Kidney (tissue), 14 donors: Measurements from ENCODE around the gene TST. TPM values are rescaled to one million over a fixed set of nuclear protein-coding genes. Genes with fewer than 3 reads are reported as not detected.
A peak's percentile ranks its signal among the peaks of the same experiment; 100 is the strongest.

ENCODE experiments used
- DNase-seq, 5 donors: peaks; one replicate each; pipeline ENCODE4 v3.0.0-alpha.2; 2013 to 2020
- FAIRE-seq: peaks from 2 replicates; lab custom pipeline; 2012; peaks lifted over from hg19 to GRCh38; lab: Jason Lieb, UNC
- H3K27ac ChIP-seq, 2 donors: one replicate each; pipeline ENCODE4 v1.7.0; 2013; ENCODE audit warnings: low read depth in 2 of 2, low read length in 2 of 2, inconsistent platforms in 1 of 2
- H3K27me3 ChIP-seq: one replicate; pipeline ENCODE4 v1.7.1; 2013; ENCODE audit warnings: low read length, inconsistent platforms; ENCODE audit not compliant: control insufficient read depth, insufficient read depth
- H3K36me3 ChIP-seq, 3 donors: one replicate each; pipeline versions ENCODE4 v1.7.0 to v1.7.1; 2013; ENCODE audit warnings: low read length in 3 of 3, control low read depth in 1 of 3, inconsistent platforms in 1 of 3; ENCODE audit not compliant: insufficient read depth in 3 of 3, control insufficient read depth in 2 of 3
- H3K4me1 ChIP-seq, 3 donors: one replicate each; pipeline versions ENCODE4 v1.7.0 to v1.7.1; 2013; ENCODE audit warnings: low read length in 3 of 3, inconsistent platforms in 1 of 3, low read depth in 1 of 3; ENCODE audit not compliant: control insufficient read depth in 2 of 3, insufficient read depth in 2 of 3
- H3K4me3 ChIP-seq, 3 donors: one replicate each; pipeline versions ENCODE4 v1.7.0 to v1.8.1; 2013; ENCODE audit warnings: low read length in 3 of 3, control low read depth in 1 of 3, inconsistent platforms in 1 of 3
- H3K9ac ChIP-seq, 3 donors: one replicate each; pipeline versions ENCODE4 v1.7.0 to v1.7.1; 2013; ENCODE audit warnings: low read length in 3 of 3, control low read depth in 1 of 3, inconsistent platforms in 1 of 3
- H3K9me3 ChIP-seq, 3 donors: one replicate each; pipeline versions ENCODE4 v1.7.0 to v1.7.1; 2013; ENCODE audit warnings: low read length in 3 of 3, control low read depth in 1 of 3, inconsistent platforms in 1 of 3; ENCODE audit not compliant: control insufficient read depth in 2 of 3, insufficient read depth in 1 of 3
- CTCF ChIP-seq: IDR thresholded peaks from 3 replicates; pipeline ENCODE4 v1.5.1; 2012; ENCODE audit warnings: mild to moderate bottlenecking, moderate library complexity, borderline replicate concordance; ENCODE audit not compliant: insufficient read depth; ENCODE audit errors: extremely low read depth
- intact Hi-C: fragments of 100-400 bp; cut with DNase I; formaldehyde crosslinking; loops from one replicate; pipeline ENCODE4 v1.11.1; 2022
- polyA plus RNA-seq: library from polyadenylated mRNA; stranded (reverse); fragments of 350-450 nt; fragmentation: Illumina TruSeq; extraction: RNeasy Lipid Tissue Mini Kit (QIAGEN cat#74804); gene quantifications from one replicate; pipeline ENCODE4 v1.2.3, GENCODE V29; 2014; ENCODE audit warnings: low read depth, low replicate concordance; ENCODE audit not compliant: insufficient read depth
- total RNA-seq: library from RNA; stranded (reverse); fragmentation: NEBNext Ultra II Directional; extraction: Animal tissue kit (Norgen Biotek cat#: 25700); gene quantifications from one replicate; pipeline ENCODE4 v1.2.1, GENCODE V29; 2021
- donor health status: control.
- donor health status: control.
- donor health status: control.
- donor health status: control.
- donor health status: control.
- donor health status: DM: yes; HTN: yes; CAD: no.
- donor health status: Normal renal cell carcinoma (clear cell type).

TST gene
- total and polyA plus RNA-seq, 2 donors from 2014 or later: 48.7 to 283 TPM

GRCh38 chr22:37022483-37023337, 3.5 kb upstream of the TST start:
- intact Hi-C loops: no loop called here
- H3K27me3 ChIP-seq: no peaks in the 10 kb centered on the region
- no peak for FAIRE-seq
- H3K36me3 ChIP-seq: peaks cover 2 to 11% (median 2%) of the 10 kb centered on the region in 3 donors
- H3K4me1 ChIP-seq: peaks cover 0 to 30% (median 5%) of the 10 kb centered on the region in 3 donors
- H3K9ac ChIP-seq: peak overlapping the region in 1 of 3 donors; percentile 38
- TF ChIP-seq CTCF: no peak
- H3K27ac ChIP-seq: peak overlapping the region in 1 of 2 donors; percentile 39
- H3K9me3 ChIP-seq: no peaks in the 10 kb centered on the region
- DNase-seq: peak in 1 of 5 donors; percentile 59
- no peak overlapping the region for H3K4me3 ChIP-seq

- H3K4me3 ChIP-seq: no peak overlapping the region
- H3K36me3 ChIP-seq: peaks cover 2 to 8% (median 2%) of the 10 kb centered on the region in 3 donors
- DNase-seq (peak in 2 of 5 donors; percentile 58 to 59), FAIRE-seq (no peak)
- H3K9ac ChIP-seq: peak overlapping the region in 1 of 3 donors; percentile 38
- H3K9me3 ChIP-seq: no peaks in the 10 kb centered on the region
- H3K27ac ChIP-seq: peak overlapping the region in 1 of 2 donors; percentile 39
- peak; percentile 56 for TF ChIP-seq CTCF
- H3K4me1 ChIP-seq: peaks cover 0 to 31% (median 5%) of the 10 kb centered on the region in 3 donors
- intact Hi-C loops: no loop called here
- no peaks in the 10 kb centered on the region for H3K27me3 ChIP-seq
These were observed 2.6 kb upstream of the TST start for GRCh38 chr22:37021710-37022482.

- FAIRE-seq (no peak), DNase-seq (no peak)
- intact Hi-C loops: no loop called here
- peaks cover 0 to 3% (median 2%) of the 10 kb centered on the region in 3 donors for H3K36me3 ChIP-seq
- H3K27me3 ChIP-seq: no peaks in the 10 kb centered on the region
- no peak overlapping the region for H3K4me3 ChIP-seq
- H3K9me3 ChIP-seq: no peaks in the 10 kb centered on the region
- TF ChIP-seq CTCF: no peak
- H3K27ac ChIP-seq: no peak overlapping the region
- no peak overlapping the region for H3K9ac ChIP-seq
- H3K4me1 ChIP-seq: peaks cover 0 to 30% (median 5%) of the 10 kb centered on the region in 3 donors
These were observed 1.8 kb upstream of the TST start for GRCh38 chr22:37021041-37021440.
